ENCODE data around the gene RASA1. TPM values are rescaled to one million over a fixed set of nuclear protein-coding genes. Genes with fewer than 3 reads are reported as not detected.

RASA1 gene
- total and polyA plus RNA-seq, 2 experiments from 2014 or later = 32.1 to 67.8 TPM

DNA sequence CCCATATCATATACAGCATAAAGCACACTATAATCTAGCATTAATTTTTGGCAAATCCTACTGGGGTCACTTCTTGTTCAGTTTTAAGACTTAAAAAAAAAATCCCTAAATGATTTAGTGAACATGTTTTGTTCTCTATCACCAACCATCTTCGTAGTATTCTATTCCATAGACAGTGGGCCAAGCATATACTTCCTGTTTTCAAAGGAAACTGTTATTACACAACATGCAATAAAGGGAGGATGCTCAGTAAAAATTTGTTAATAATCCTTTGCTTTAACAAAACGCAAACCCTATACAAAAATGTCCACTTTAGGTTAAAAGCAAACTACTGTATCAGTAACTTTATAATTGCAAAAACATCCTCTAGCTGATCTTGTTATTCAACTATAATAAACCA is 132.0 kb downstream of the RASA1 start:
- 64 to 73% methylated on average over 2 of the region's 2 CpGs for WGBS, 2 experiments (ENCODE audit: low coverage in 1 of 2, low lambda C conversion rate in 2 of 2, missing lambda C conversion rate in 2 of 2)

GRCh38 chr5:87400305-87400899 is 132.7 kb downstream of the RASA1 start:
- WGBS, 2 experiments (ENCODE audit: low coverage in 1 of 2, low lambda C conversion rate in 2 of 2, missing lambda C conversion rate in 2 of 2) = 70 to 71% methylated on average over 4 of the region's 4 CpGs
- peak; percentile 62 for DNase-seq
- TF ChIP-seq EZH2phosphoT487 (IDR thresholded peaks at IDR 0.05; ENCODE audit: insufficient read depth, low read depth) (no peak), EZH2 (IDR thresholded peaks at IDR 0.05; ENCODE audit: insufficient read depth, poor library complexity, severe bottlenecking) (no peak)

More for the DNA sequence above, 132.0 kb downstream of the RASA1 start:
- Histone ChIP-seq H3K27me3 (replicated peaks; ENCODE audit: insufficient read depth) (no peaks in the 10 kb centered on the region), H3K9ac (no peak overlapping the region), H3K79me2 (ENCODE audit: insufficient read depth) (peaks cover 45% of the 10 kb centered on the region), H3K4me2 (ENCODE audit: unreplicated experiment) (no peak overlapping the region), H3K9me3 (ENCODE audit: low read depth) (no peaks in the 10 kb centered on the region), H3K4me1 (ENCODE audit: insufficient read depth) (peaks cover 13% of the 10 kb centered on the region), H2AFZ (no peak overlapping the region), H3K4me3 (no peak overlapping the region), H3K27ac (0 out of 2 replicates have a peak overlapping the region, but pooled peaks have one; percentile 4), H3K36me3 (ENCODE audit: low read depth) (peaks cover 69% of the 10 kb centered on the region), H4K20me1 (ENCODE audit: insufficient read depth) (no peaks in the 10 kb centered on the region), H3F3A (ENCODE audit: insufficient read depth) (peaks cover 90% of the 10 kb centered on the region), H3K9me2 (ENCODE audit: insufficient read depth) (no peaks in the 10 kb centered on the region)
- no peak for DNase-seq
- TF ChIP-seq EZH2phosphoT487 (IDR thresholded peaks at IDR 0.05; ENCODE audit: insufficient read depth, low read depth) (no peak), EZH2 (IDR thresholded peaks at IDR 0.05; ENCODE audit: insufficient read depth, poor library complexity, severe bottlenecking) (no peak)
- in situ Hi-C loops (cut with MboI) = no loop called here

DNA sequence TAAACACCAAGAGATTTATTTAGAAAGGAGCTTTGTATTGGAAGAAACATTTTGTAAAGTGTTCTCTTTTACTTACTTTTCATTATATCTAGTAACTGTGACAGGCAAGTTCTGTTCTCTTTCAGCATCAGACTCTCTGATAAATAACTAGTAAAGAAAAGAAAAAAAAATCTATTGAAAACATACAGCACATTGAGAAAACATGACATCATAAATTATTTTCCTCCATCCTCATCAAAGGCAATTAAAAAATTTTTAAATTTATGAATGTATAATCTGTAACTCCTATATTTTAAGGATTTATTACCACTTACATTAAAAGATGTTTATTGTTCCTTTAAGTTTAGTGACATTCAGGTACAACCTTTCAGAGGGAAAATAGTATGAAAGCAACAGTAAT is 133.9 kb downstream of the RASA1 start:
- H3K27me3 ChIP-seq (replicated peaks; ENCODE audit: insufficient read depth) = no peaks in the 10 kb centered on the region
- no peak overlapping the region for H3K9ac ChIP-seq
- in situ Hi-C loops (cut with MboI) = no loop called here
- no peaks in the 10 kb centered on the region for H4K20me1 ChIP-seq (ENCODE audit: insufficient read depth)
- H3K4me3 ChIP-seq = no peak overlapping the region
- peaks cover 84% of the 10 kb centered on the region for H3F3A ChIP-seq (ENCODE audit: insufficient read depth)
- H3K79me2 ChIP-seq (ENCODE audit: insufficient read depth) = peaks cover 48% of the 10 kb centered on the region
- H3K36me3 ChIP-seq (ENCODE audit: low read depth) = peaks cover 63% of the 10 kb centered on the region
- DNase-seq = no peak
- H3K27ac ChIP-seq = no peak overlapping the region
- TF ChIP-seq EZH2 (IDR thresholded peaks at IDR 0.05; ENCODE audit: insufficient read depth, poor library complexity, severe bottlenecking) (no peak), EZH2phosphoT487 (IDR thresholded peaks at IDR 0.05; ENCODE audit: insufficient read depth, low read depth) (no peak)
- no peak overlapping the region for H3K4me2 ChIP-seq (ENCODE audit: unreplicated experiment)
- no peak overlapping the region for H2AFZ ChIP-seq
- H3K4me1 ChIP-seq (ENCODE audit: insufficient read depth) = peaks cover 9% of the 10 kb centered on the region
- H3K9me2 ChIP-seq (ENCODE audit: insufficient read depth) = no peaks in the 10 kb centered on the region
- no peaks in the 10 kb centered on the region for H3K9me3 ChIP-seq (ENCODE audit: low read depth)

More at GRCh38 chr5:87400305-87400899, 132.7 kb downstream of the RASA1 start:
- H3K79me2 ChIP-seq (ENCODE audit: insufficient read depth) = peaks cover 52% of the 10 kb centered on the region
- in situ Hi-C loops (cut with MboI) = no loop called here
- H3K4me2 ChIP-seq (ENCODE audit: unreplicated experiment) = no peak overlapping the region
- H3K27ac ChIP-seq = 0 out of 2 replicates have a peak overlapping the region, but pooled peaks have one; percentile 4
- H3K4me1 ChIP-seq (ENCODE audit: insufficient read depth) = peaks cover 9% of the 10 kb centered on the region
- no peaks in the 10 kb centered on the region for H3K9me3 ChIP-seq (ENCODE audit: low read depth)
- H2AFZ ChIP-seq = no peak overlapping the region
- H3K9me2 ChIP-seq (ENCODE audit: insufficient read depth) = no peaks in the 10 kb centered on the region
- H3K27me3 ChIP-seq (replicated peaks; ENCODE audit: insufficient read depth) = no peaks in the 10 kb centered on the region
- H3K9ac ChIP-seq = no peak overlapping the region
- H3K4me3 ChIP-seq = no peak overlapping the region
- H3F3A ChIP-seq (ENCODE audit: insufficient read depth) = peaks cover 89% of the 10 kb centered on the region
- H4K20me1 ChIP-seq (ENCODE audit: insufficient read depth) = no peaks in the 10 kb centered on the region
- peaks cover 63% of the 10 kb centered on the region for H3K36me3 ChIP-seq (ENCODE audit: low read depth)

GRCh38 chr5:87403409-87403808 is 135.7 kb downstream of the RASA1 start:
- Histone ChIP-seq H3K9me3 (ENCODE audit: low read depth) (no peaks in the 10 kb centered on the region), H3K9ac (no peak overlapping the region), H2AFZ (no peak overlapping the region), H3K4me2 (ENCODE audit: unreplicated experiment) (no peak overlapping the region), H3F3A (ENCODE audit: insufficient read depth) (peaks cover 69% of the 10 kb centered on the region), H4K20me1 (ENCODE audit: insufficient read depth) (no peaks in the 10 kb centered on the region), H3K4me3 (no peak overlapping the region), H3K4me1 (ENCODE audit: insufficient read depth) (peaks cover 9% of the 10 kb centered on the region), H3K79me2 (ENCODE audit: insufficient read depth) (peaks cover 45% of the 10 kb centered on the region), H3K9me2 (ENCODE audit: insufficient read depth) (no peaks in the 10 kb centered on the region), H3K27me3 (replicated peaks; ENCODE audit: insufficient read depth) (no peaks in the 10 kb centered on the region), H3K36me3 (ENCODE audit: low read depth) (peaks cover 66% of the 10 kb centered on the region), H3K27ac (no peak overlapping the region)
- no peak for DNase-seq
- WGBS, 2 experiments (ENCODE audit: low coverage in 1 of 2, low lambda C conversion rate in 2 of 2, missing lambda C conversion rate in 2 of 2) = 80 to 90% methylated on average over 3 of the region's 3 CpGs
- TF ChIP-seq EZH2phosphoT487 (IDR thresholded peaks at IDR 0.05; ENCODE audit: insufficient read depth, low read depth) = no peak
- TF ChIP-seq EZH2 (IDR thresholded peaks at IDR 0.05; ENCODE audit: insufficient read depth, poor library complexity, severe bottlenecking) = no peak
- in situ Hi-C loops (cut with MboI) = no loop called here
